Measurements from ENCODE around the gene CTAGE1. TPM values are rescaled to one million over a fixed set of nuclear protein-coding genes. Genes with fewer than 3 reads are reported as not detected.
"Not testable (repeated sequence)": the region's sequence is repeated elsewhere in the genome, so short reads cannot be mapped to it uniquely, and the experiment has no call there.

The CTAGE1 gene
- total RNA-seq, 4 donors from 2014 or later: not detected

DNA sequence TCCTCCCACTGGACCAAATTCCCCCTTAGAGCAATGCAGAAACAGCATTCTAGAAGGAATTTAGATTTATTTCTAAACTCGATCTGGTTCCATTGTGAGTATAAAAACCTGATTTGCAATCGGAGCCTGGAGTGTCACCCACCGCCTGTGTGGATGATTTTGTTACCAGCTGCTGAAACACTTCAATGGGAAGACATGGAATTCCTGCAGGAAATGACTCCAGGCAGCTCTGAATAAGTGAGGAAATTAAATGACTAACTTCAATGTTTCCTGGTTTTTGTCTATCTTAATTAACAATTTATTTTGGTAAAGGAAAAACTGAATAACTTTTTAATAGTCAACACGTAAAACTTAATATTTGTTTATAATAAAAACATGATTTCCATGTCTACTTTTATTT, 19.3 kb downstream of the CTAGE1 start:
- TF ChIP-seq POLR2A (IDR thresholded peaks at IDR 0.05): no peak
- TF ChIP-seq, protein P1, sequence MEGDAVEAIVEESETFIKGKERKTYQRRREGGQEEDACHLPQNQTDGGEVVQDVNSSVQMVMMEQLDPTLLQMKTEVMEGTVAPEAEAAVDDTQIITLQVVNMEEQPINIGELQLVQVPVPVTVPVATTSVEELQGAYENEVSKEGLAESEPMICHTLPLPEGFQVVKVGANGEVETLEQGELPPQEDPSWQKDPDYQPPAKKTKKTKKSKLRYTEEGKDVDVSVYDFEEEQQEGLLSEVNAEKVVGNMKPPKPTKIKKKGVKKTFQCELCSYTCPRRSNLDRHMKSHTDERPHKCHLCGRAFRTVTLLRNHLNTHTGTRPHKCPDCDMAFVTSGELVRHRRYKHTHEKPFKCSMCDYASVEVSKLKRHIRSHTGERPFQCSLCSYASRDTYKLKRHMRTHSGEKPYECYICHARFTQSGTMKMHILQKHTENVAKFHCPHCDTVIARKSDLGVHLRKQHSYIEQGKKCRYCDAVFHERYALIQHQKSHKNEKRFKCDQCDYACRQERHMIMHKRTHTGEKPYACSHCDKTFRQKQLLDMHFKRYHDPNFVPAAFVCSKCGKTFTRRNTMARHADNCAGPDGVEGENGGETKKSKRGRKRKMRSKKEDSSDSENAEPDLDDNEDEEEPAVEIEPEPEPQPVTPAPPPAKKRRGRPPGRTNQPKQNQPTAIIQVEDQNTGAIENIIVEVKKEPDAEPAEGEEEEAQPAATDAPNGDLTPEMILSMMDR (IDR thresholded peaks at IDR 0.05): no peak
- intact Hi-C loops (cut with DNase I; ENCODE audit: low total_unique reads): no loop called here
- no peak for DNase-seq (ENCODE audit: low spot score in 2 of 2)
- WGBS, 2 donors: 56 to 57% methylated on average over 4 of the region's 4 CpGs
- H3K4me3 ChIP-seq (ENCODE audit: low read depth, poor library complexity, severe bottlenecking): no peak overlapping the region

DNA sequence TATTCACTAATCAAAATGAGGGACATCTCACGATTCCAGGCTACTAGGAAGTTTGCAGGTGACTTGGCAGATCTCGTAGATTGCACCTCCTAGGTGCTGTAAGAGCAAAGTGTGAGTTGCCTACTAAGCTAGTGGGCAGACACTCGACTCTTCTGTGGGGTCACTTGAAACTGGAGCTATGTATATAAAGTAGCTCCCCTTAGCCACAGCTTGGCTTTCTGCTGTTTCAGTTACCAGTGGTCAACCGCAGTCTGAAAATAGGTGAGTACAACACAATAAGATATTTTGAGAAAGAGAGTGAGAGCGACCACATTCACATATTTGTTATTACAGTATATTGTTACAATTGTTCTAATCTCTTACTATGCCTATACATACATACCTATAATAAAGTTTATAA, 23.3 kb downstream of the CTAGE1 start:
- 82 to 87% methylated on average over 5 of the region's 5 CpGs for WGBS, 2 donors
- TF ChIP-seq POLR2A (IDR thresholded peaks at IDR 0.05): no peak
- TF ChIP-seq, protein P1 (IDR thresholded peaks at IDR 0.05): no peak
- no peak for DNase-seq (ENCODE audit: low spot score in 2 of 2)
- intact Hi-C loops (cut with DNase I; ENCODE audit: low total_unique reads): no loop called here
- no peak overlapping the region for H3K4me3 ChIP-seq (ENCODE audit: low read depth, poor library complexity, severe bottlenecking)

DNA sequence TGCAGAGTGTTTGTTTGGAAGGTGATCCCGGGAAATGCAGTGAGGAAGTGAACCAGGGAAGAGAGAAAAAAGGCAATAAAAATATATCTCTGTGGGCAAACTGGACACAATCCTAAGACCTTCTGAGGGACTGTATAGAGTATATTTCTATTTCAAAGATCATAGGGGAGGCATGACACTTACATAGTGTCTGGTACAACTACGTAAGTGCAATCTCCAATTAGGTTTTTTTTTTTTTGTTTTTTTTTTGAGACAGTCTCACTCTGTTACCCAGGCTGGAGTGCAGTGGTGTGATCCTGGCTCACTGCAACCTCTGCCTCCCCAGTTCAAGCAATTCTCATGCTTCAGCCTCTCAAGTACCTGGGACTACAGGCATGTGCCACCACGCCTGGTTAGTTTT, 24.6 kb downstream of the CTAGE1 start:
- intact Hi-C loops (cut with DNase I; ENCODE audit: low total_unique reads); H3K4me3 ChIP-seq (ENCODE audit: low read depth, poor library complexity, severe bottlenecking); DNase-seq (ENCODE audit: low spot score in 2 of 2): not testable (repeated sequence)
- 77 to 81% methylated on average over 3 of the region's 3 CpGs for WGBS, 2 donors

DNA sequence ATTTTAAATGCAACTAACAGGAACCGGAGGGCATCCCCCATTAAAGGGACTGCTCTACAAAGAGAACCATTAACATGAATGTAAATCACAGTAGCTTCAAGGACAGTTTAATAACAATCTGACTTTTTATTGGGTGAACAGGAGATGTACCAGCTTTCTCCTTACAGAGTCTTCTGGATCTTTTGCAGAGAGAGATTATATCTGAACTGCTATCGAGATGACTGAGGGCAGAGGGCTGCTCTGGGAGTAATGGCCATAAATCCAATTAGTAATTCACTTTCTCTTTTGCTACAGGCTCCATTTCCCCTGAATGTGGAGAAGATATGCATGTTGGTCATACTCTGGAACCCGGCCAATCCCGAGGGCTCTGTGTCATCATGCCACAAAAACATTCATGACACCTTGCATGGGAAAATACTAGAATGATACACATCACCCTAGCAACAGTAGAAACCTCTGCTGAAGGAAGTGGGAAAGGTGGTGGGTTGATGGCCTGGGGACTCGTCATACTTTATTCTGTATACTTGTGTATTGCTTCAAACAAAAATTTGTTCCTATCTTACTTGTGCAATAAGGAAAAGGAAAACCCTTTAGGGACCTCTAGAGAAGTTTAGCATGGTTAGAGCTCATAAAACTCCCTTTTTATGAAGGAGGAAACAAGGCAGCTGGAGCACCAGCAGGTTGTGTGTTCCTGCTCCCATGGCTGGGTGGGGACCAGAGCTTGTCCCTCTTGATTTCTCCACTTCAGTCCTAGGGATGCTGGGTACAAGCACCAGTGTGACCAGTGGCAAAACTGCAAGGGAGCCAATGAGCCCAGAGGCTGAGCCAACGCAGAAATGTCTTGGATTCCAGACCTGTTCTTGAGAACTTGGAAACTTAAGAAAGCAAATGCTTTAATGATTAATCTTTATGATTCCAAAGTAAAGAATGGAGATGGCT, 26.0 kb downstream of the CTAGE1 start:
- WGBS, 2 donors: 39 to 47% methylated on average over 6 of the region's 6 CpGs
- TF ChIP-seq, protein P1 (IDR thresholded peaks at IDR 0.05): no peak
- no peak for TF ChIP-seq POLR2A (IDR thresholded peaks at IDR 0.05)
- no peak overlapping the region for H3K4me3 ChIP-seq (ENCODE audit: low read depth, poor library complexity, severe bottlenecking)
- intact Hi-C loops (cut with DNase I; ENCODE audit: low total_unique reads): no loop called here
- DNase-seq (ENCODE audit: low spot score in 2 of 2): no peak

DNA sequence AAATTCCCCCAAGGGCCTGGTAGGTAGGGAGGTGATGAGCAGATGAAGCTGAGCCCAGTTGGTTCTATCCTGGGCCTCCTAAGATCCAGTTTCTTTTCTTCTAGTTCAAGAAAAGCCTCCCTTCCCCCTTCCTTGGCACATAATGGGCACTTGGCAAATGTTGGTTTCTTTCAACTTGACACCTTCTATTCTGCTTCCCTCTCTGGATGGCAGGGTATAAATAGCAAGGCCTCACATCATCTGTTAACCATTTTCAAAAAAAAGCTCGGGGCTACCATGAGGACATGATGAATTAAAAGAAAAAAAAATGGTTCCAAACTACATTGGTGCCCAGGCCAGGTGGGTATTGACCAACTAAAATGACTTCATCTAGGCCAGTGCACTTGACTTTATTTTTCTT, 29.9 kb downstream of the CTAGE1 start:
- DNase-seq (ENCODE audit: low spot score in 2 of 2): no peak
- intact Hi-C loops (cut with DNase I; ENCODE audit: low total_unique reads): no loop called here
- TF ChIP-seq, protein P1 (IDR thresholded peaks at IDR 0.05): no peak
- TF ChIP-seq POLR2A (IDR thresholded peaks at IDR 0.05): no peak
- WGBS, 2 donors: 75% methylated on average over 1 of the region's 1 CpG
- no peak overlapping the region for H3K4me3 ChIP-seq (ENCODE audit: low read depth, poor library complexity, severe bottlenecking)

DNA sequence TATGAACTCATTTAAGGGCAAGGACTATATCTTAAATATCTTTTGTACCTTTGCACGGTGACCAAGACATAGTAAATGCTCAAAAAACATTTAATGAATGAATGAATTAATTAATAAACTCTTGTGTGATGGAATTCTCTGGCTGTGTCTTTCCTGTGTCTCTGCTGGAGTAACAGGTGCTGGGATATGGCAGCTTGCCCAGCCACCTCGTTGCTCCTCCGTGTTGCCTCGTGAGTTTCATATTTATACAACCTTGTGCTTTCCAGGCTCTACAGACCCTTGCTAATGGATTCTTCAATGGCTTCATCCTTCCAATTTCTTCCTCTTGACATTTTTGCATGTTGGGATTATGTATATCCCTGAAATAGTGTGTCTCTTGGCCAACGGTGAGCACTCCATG, 30.4 kb downstream of the CTAGE1 start:
- DNase-seq (ENCODE audit: low spot score in 2 of 2): no peak
- 72 to 73% methylated on average over 5 of the region's 5 CpGs for WGBS, 2 donors
- intact Hi-C loops (cut with DNase I; ENCODE audit: low total_unique reads): no loop called here
- no peak overlapping the region for H3K4me3 ChIP-seq (ENCODE audit: low read depth, poor library complexity, severe bottlenecking)
- no peak for TF ChIP-seq POLR2A (IDR thresholded peaks at IDR 0.05)

DNA sequence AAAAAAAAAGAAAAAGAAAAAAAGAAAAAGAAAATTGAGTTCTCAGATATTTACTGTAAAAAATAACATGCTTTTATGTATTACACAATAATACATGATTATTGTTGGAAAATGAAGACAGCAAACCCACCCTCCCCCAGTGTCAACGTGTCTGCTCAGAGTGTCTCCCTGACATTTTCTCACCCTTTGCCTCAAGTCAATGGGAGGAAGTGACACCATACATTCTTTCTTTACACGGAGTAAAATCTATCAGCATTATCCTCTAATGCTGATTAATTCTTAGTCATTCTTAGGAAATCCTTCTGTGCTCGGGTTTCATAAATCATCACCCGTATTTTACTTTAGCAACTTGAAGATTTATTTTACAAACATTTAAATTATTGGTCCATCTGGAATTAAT, 32.0 kb downstream of the CTAGE1 start:
- intact Hi-C loops (cut with DNase I; ENCODE audit: low total_unique reads): no loop called here
- no peak overlapping the region for H3K4me3 ChIP-seq (ENCODE audit: low read depth, poor library complexity, severe bottlenecking)
- WGBS, 2 donors: 13 to 16% methylated on average over 4 of the region's 4 CpGs
- no peak for TF ChIP-seq POLR2A (IDR thresholded peaks at IDR 0.05)
- TF ChIP-seq, protein P1 (IDR thresholded peaks at IDR 0.05): no peak
- no peak for DNase-seq (ENCODE audit: low spot score in 2 of 2)

All from lower leg skin (tissue), 4 donors.